Chondrocyte (in vitro differentiated cells): ENCODE results near the gene SMPD3. TPM values are rescaled to one million over a fixed set of nuclear protein-coding genes. Genes with fewer than 3 reads are reported as not detected.

Experiments used
- DNase-seq: peaks from one replicate; pipeline ENCODE4 v3.0.0; 2021; ENCODE audit warnings: mixed read lengths, low spot score
- H3K27ac Mint-ChIP-seq: one replicate; pipeline ENCODE4 v1.8.0; 2021; ENCODE audit warnings: mild to moderate bottlenecking, moderate library complexity, mixed read lengths; ENCODE audit not compliant: unreplicated experiment
- H3K27me3 Mint-ChIP-seq: 2 replicates; pipeline ENCODE4 v1.8.0; 2021; ENCODE audit warnings: low read depth, mixed read lengths
- H3K36me3 Mint-ChIP-seq: 2 replicates; pipeline ENCODE4 v1.8.0; 2021; ENCODE audit warnings: low read depth, mixed read lengths
- H3K4me1 Mint-ChIP-seq: 2 replicates; pipeline ENCODE4 v1.8.0; 2021; ENCODE audit warnings: low read depth, mild to moderate bottlenecking, mixed read lengths
- H3K4me3 Mint-ChIP-seq: one replicate; pipeline ENCODE4 v1.8.0; 2021; ENCODE audit warnings: mild to moderate bottlenecking, moderate library complexity, mixed read lengths; ENCODE audit not compliant: unreplicated experiment
- H3K9me3 Mint-ChIP-seq: 2 replicates; pipeline ENCODE4 v1.8.0; 2021; ENCODE audit warnings: low read depth, mixed read lengths
- CTCF ChIP-seq: fragments of 200-600 bp; sonication (generic); IDR thresholded peaks from 2 replicates; pipeline ENCODE4 v1.5.0; 2021; ENCODE audit warnings: antibody characterized with exemption, mild to moderate bottlenecking, moderate library complexity
- total RNA-seq: library from RNA; stranded (reverse); gene quantifications from 3 replicates; pipeline ENCODE4 v1.2.1, GENCODE V29; 2021

The SMPD3 gene
- total RNA-seq, 1 donor from 2014 or later = not detected

- Mint-ChIP-seq H3K9me3 (peaks cover 4% of the 10 kb centered on the region), H3K4me3 (no peak overlapping the region), H3K27ac (no peak overlapping the region), H3K36me3 (no peaks in the 10 kb centered on the region), H3K27me3 (no peaks in the 10 kb centered on the region), H3K4me1 (no peaks in the 10 kb centered on the region)
- peak; percentile 3 for DNase-seq
- TF ChIP-seq CTCF = no peak
Observed at GRCh38 chr16:68487669-68488068, 39.4 kb upstream of the SMPD3 start.

- Mint-ChIP-seq H3K36me3 (no peaks in the 10 kb centered on the region), H3K27ac (no peak overlapping the region), H3K4me3 (no peak overlapping the region), H3K4me1 (no peaks in the 10 kb centered on the region), H3K9me3 (peaks cover 7% of the 10 kb centered on the region), H3K27me3 (peaks cover 3% of the 10 kb centered on the region)
- no peak for DNase-seq
- no peak for TF ChIP-seq CTCF
Observed at GRCh38 chr16:68487203-68487514, 38.9 kb upstream of the SMPD3 start.

- DNase-seq = peak; percentile 20
- Mint-ChIP-seq H3K4me3 (no peak overlapping the region), H3K36me3 (no peaks in the 10 kb centered on the region), H3K27me3 (peaks cover 4% of the 10 kb centered on the region), H3K9me3 (peaks cover 8% of the 10 kb centered on the region), H3K27ac (no peak overlapping the region), H3K4me1 (no peaks in the 10 kb centered on the region)
- TF ChIP-seq CTCF = no peak
Observed at GRCh38 chr16:68486502-68487202, 38.3 kb upstream of the SMPD3 start.

GRCh38 chr16:68481636-68482035 is 33.3 kb upstream of the SMPD3 start:
- Mint-ChIP-seq H3K4me1 (no peaks in the 10 kb centered on the region), H3K9me3 (peaks cover 11% of the 10 kb centered on the region), H3K27ac (no peak overlapping the region), H3K36me3 (no peaks in the 10 kb centered on the region), H3K4me3 (no peak overlapping the region), H3K27me3 (peaks cover 14% of the 10 kb centered on the region)
- no peak for DNase-seq
- no peak for TF ChIP-seq CTCF

GRCh38 chr16:68480084-68480995 is 32.0 kb upstream of the SMPD3 start:
- H3K9me3 Mint-ChIP-seq = peaks cover 11% of the 10 kb centered on the region
- H3K4me1 Mint-ChIP-seq = no peaks in the 10 kb centered on the region
- no peak for DNase-seq
- TF ChIP-seq CTCF = no peak
- peaks cover 14% of the 10 kb centered on the region for H3K27me3 Mint-ChIP-seq
- no peak overlapping the region for H3K4me3 Mint-ChIP-seq
- H3K36me3 Mint-ChIP-seq = no peaks in the 10 kb centered on the region
- no peak overlapping the region for H3K27ac Mint-ChIP-seq
